K562 (cell line): ENCODE data around the gene EIF4G1. TPM values are rescaled to one million over a fixed set of nuclear protein-coding genes. Genes with fewer than 3 reads are reported as not detected.

ENCODE experiments used
- BCL6 ChIP-seq: fragments of 250-450 bp; sonication (Bioruptor Pico); IDR thresholded peaks from 2 replicates; pipeline ENCODE4 v1.4.0; 2020
- COPS2 ChIP-seq: fragments of 450-650 bp; conservative IDR thresholded peaks from 2 replicates; pipeline ENCODE4 v1.6.1; 2016; ENCODE audit warnings: mild to moderate bottlenecking, moderate library complexity
- ETS2 ChIP-seq: IDR thresholded peaks from 2 replicates; pipeline ENCODE4 v1.6.1; 2016; ENCODE audit warnings: borderline replicate concordance, missing genetic modification characterization, mild to moderate bottlenecking, moderate library complexity, missing compliant biosample characterization; ENCODE audit not compliant: poor library complexity, severe bottlenecking
- FOXJ3 ChIP-seq: sonication (generic); formaldehyde crosslinking; IDR thresholded peaks from 2 replicates; pipeline ENCODE4 v1.4.0; 2020; ENCODE audit warnings: mild to moderate bottlenecking, missing genetic modification reagents
- HDGF ChIP-seq: fragments of 450-650 bp; IDR thresholded peaks from 2 replicates; pipeline ENCODE4 v1.6.1; 2016
- HMGN3 ChIP-seq: IDR thresholded peaks from 2 replicates; pipeline ENCODE4 v1.6.1; 2011; ENCODE audit warnings: borderline replicate concordance, low read depth, mild to moderate bottlenecking, mixed read lengths, low read length; ENCODE audit not compliant: insufficient read length; ENCODE audit errors: extremely low read depth
- NFIC ChIP-seq: fragments of 450-650 bp; IDR thresholded peaks from 2 replicates; pipeline ENCODE4 v1.6.1; 2017; ENCODE audit warnings: mild to moderate bottlenecking, inconsistent platforms
- NONO ChIP-seq, 2 experiments: fragments of 200-400 bp in 1 of 2; fragments of 450-650 bp in 1 of 2; formaldehyde crosslinking in 1 of 2; IDR thresholded peaks; 2 replicates each; pipeline ENCODE4 v1.6.1; 2017; ENCODE audit warnings: low read depth in 2 of 2, mild to moderate bottlenecking in 2 of 2, moderate library complexity in 2 of 2, low read length in 1 of 2
- PRPF4 ChIP-seq: fragments of 200-400 bp; formaldehyde crosslinking; IDR thresholded peaks from one replicate; pipeline ENCODE4 v1.6.1; 2017; ENCODE audit warnings: low read length, low read depth, mild to moderate bottlenecking; ENCODE audit not compliant: insufficient read depth, poor library complexity, severe bottlenecking
- STAT5B ChIP-seq: fragments of 250-450 bp; sonication (Bioruptor Pico); IDR thresholded peaks from 2 replicates; pipeline ENCODE4 v1.8.0; 2021; ENCODE audit warnings: mild to moderate bottlenecking, inconsistent platforms
- ZNF263 ChIP-seq: sonication (generic); formaldehyde crosslinking; IDR thresholded peaks from 2 replicates; pipeline ENCODE4 v1.8.0; 2022; ENCODE audit warnings: mild to moderate bottlenecking, missing genetic modification reagents, borderline replicate concordance
- ZNF311 ChIP-seq: fragments of 250-450 bp; sonication (Bioruptor Pico); IDR thresholded peaks from 2 replicates; pipeline ENCODE4 v1.4.0; 2020; ENCODE audit warnings: mild to moderate bottlenecking, moderate library complexity
- ZNF41 ChIP-seq: fragments of 250-450 bp; sonication (Bioruptor Pico); conservative IDR thresholded peaks from 2 replicates; pipeline ENCODE4 v1.4.0; 2020; ENCODE audit warnings: mild to moderate bottlenecking
- polyA plus RNA-seq, 8 experiments: library from polyadenylated mRNA; depleted of rRNA in 4 of 8; stranded (reverse) in 5 of 8; unstranded in 3 of 8; fragments of >200 nt; fragmentation: Nextera tagmentation in 2 of 8; fragmentation: Illumina TruSeq in 1 of 8; extraction: Ambion mirVana in 2 of 8; extraction: Trizol in 1 of 8; gene quantifications; 2 replicates each; pipeline versions ENCODE4 v1.2.1 to v1.2.3, GENCODE V29; 2011 to 2014; ENCODE audit warnings: inconsistent platforms in 1 of 8, missing spikeins in 1 of 8
- total RNA-seq, 7 experiments: library from RNA; depleted of rRNA in 6 of 7; stranded (reverse); fragments of >200 nt in 6 of 7; fragmentation: Illumina TruSeq in 2 of 7; extraction: Trizol in 2 of 7; gene quantifications; 2 replicates each; pipeline versions ENCODE4 v1.2.1 to v1.2.3, GENCODE V29; 2011 to 2021; ENCODE audit warnings: low replicate concordance in 1 of 7
- TF ChIP-seq, protein P1 (sequence below), 2 experiments: fragments of 200-800 bp in 1 of 2; sonication (Bioruptor generic) in 1 of 2; sonication (generic) in 1 of 2; formaldehyde crosslinking in 1 of 2; IDR thresholded peaks in 1 of 2; conservative IDR thresholded peaks in 1 of 2; 2 replicates each; pipeline versions ENCODE4 v1.5.0 to v1.6.1; 2016 to 2020; ENCODE audit warnings: missing compliant biosample characterization in 1 of 2, missing genetic modification characterization in 1 of 2, missing genetic modification reagents in 1 of 2
- TF ChIP-seq, protein P2 (sequence below): fragments of 450-650 bp; IDR thresholded peaks from 2 replicates; pipeline ENCODE4 v1.6.1; 2018; ENCODE audit not compliant: partially characterized antibody
- TF ChIP-seq, protein P3 (sequence below): IDR thresholded peaks from 2 replicates; pipeline ENCODE4 v1.6.1; 2012; ENCODE audit warnings: low read depth, low read length, improper control_type of control experiment, borderline replicate concordance
- TF ChIP-seq, protein P4 (sequence below), 2 experiments: fragments of 450-650 bp; IDR thresholded peaks; 2 replicates each; pipeline ENCODE4 v1.6.1; 2016

EIF4G1 gene
- total and polyA plus RNA-seq, 9 of the 15 experiments (the other 6 are each of a cell fraction or from before 2014, with no cell fraction given): 4.6 to 505 (median 155) TPM

DNA sequence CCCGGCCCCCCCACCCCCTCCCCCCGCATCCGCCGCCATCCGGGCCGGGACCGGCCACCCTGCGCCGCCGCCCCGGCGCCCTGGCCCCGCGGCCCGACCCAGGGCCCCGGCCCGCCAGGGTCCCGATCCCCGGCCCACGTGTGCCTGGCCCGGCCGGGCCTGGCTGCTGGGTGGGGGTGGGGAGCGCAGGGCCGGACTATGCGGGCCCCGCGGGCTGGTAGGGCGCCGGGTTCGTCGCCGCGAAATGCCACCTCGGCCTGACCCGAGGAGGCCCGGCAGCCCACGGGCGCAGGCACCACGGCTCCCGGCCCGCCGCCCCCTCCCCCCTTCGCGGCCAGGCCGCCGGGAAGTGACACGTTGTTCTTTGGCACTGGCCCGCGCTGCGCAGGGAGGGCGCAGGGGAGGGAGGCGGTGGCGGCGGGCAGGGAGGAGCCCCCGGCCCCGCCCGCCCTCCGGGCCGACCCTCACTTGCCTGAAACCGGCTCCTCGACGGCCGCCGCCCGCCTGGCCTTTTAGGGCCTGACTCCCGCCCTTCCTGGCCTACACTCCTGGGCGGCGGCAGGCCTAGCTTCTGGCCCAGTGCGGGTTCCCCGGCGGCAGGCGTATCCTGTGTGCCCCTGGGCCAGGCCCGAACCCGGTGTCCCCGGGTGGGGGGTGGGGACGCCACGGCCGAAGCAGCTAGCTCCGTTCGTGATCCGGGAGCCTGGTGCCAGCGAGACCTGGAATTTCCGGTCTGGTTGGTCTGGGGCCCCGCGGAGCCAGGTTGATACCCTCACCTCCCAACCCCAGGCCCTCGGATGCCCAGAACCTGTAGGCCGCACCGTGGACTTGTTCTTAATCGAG, 515 bp downstream of the EIF4G1 start (continued):
- TF ChIP-seq, protein P1, sequence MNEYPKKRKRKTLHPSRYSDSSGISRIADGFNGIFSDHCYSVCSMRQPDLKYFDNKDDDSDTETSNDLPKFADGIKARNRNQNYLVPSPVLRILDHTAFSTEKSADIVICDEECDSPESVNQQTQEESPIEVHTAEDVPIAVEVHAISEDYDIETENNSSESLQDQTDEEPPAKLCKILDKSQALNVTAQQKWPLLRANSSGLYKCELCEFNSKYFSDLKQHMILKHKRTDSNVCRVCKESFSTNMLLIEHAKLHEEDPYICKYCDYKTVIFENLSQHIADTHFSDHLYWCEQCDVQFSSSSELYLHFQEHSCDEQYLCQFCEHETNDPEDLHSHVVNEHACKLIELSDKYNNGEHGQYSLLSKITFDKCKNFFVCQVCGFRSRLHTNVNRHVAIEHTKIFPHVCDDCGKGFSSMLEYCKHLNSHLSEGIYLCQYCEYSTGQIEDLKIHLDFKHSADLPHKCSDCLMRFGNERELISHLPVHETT (CRISPR knock-in tag; conservative IDR thresholded peaks at IDR 0.05 in 1 of 2, IDR thresholded peaks at IDR 0.05 in 1 of 2): peak; percentile 52 to 59; a peak in 2 of 4 replicates
- TF ChIP-seq FOXJ3 (CRISPR knock-in tag) (no peak), BCL6 (CRISPR knock-in tag) (no peak), NONO (IDR thresholded peaks at IDR 0.05; ENCODE audit: low read depth in 2 of 2, low read length in 1 of 2) (peak in 1 of 2 experiments; percentile 42; a peak in 1 of 4 replicates), STAT5B (CRISPR knock-in tag) (no peak), HMGN3 (peak; percentile 43), ZNF263 (CRISPR knock-in tag) (no peak), ETS2 (tag) (no peak), NFIC (peak; percentile 28; the same call in 1 of the 2 replicates), HDGF (0 out of 2 replicates have a peak, but pooled peaks have one; percentile 34), PRPF4 (peak; percentile 62), COPS2 (no peak), ZNF311 (no peak), ZNF41 (no peak)
- TF ChIP-seq, protein P2, sequence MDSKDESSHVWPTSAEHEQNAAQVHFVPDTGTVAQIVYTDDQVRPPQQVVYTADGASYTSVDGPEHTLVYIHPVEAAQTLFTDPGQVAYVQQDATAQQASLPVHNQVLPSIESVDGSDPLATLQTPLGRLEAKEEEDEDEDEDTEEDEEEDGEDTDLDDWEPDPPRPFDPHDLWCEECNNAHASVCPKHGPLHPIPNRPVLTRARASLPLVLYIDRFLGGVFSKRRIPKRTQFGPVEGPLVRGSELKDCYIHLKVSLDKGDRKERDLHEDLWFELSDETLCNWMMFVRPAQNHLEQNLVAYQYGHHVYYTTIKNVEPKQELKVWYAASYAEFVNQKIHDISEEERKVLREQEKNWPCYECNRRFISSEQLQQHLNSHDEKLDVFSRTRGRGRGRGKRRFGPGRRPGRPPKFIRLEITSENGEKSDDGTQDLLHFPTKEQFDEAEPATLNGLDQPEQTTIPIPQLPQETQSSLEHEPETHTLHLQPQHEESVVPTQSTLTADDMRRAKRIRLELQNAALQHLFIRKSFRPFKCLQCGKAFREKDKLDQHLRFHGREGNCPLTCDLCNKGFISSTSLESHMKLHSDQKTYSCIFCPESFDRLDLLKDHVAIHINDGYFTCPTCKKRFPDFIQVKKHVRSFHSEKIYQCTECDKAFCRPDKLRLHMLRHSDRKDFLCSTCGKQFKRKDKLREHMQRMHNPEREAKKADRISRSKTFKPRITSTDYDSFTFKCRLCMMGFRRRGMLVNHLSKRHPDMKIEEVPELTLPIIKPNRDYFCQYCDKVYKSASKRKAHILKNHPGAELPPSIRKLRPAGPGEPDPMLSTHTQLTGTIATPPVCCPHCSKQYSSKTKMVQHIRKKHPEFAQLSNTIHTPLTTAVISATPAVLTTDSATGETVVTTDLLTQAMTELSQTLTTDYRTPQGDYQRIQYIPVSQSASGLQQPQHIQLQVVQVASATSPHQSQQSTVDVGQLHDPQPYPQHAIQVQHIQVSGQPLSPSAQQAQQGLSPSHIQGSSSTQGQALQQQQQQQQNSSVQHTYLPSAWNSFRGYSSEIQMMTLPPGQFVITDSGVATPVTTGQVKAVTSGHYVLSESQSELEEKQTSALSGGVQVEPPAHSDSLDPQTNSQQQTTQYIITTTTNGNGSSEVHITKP: no peak
- TF ChIP-seq, protein P3, sequence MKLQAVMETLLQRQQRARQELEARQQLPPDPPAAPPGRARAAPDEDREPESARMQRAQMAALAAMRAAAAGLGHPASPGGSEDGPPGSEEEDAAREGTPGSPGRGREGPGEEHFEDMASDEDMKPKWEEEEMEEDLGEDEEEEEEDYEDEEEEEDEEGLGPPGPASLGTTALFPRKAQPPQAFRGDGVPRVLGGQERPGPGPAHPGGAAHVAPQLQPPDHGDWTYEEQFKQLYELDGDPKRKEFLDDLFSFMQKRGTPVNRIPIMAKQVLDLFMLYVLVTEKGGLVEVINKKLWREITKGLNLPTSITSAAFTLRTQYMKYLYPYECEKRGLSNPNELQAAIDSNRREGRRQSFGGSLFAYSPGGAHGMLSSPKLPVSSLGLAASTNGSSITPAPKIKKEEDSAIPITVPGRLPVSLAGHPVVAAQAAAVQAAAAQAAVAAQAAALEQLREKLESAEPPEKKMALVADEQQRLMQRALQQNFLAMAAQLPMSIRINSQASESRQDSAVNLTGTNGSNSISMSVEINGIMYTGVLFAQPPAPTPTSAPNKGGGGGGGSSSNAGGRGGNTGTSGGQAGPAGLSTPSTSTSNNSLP: no peak
- TF ChIP-seq, protein P4, sequence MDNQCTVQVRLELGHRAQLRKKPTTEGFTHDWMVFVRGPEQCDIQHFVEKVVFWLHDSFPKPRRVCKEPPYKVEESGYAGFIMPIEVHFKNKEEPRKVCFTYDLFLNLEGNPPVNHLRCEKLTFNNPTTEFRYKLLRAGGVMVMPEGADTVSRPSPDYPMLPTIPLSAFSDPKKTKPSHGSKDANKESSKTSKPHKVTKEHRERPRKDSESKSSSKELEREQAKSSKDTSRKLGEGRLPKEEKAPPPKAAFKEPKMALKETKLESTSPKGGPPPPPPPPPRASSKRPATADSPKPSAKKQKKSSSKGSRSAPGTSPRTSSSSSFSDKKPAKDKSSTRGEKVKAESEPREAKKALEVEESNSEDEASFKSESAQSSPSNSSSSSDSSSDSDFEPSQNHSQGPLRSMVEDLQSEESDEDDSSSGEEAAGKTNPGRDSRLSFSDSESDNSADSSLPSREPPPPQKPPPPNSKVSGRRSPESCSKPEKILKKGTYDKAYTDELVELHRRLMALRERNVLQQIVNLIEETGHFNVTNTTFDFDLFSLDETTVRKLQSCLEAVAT (IDR thresholded peaks at IDR 0.05): no peak
